GM18517 (cell line): ENCODE data around the gene DMP1.

Experiments
- ATAC-seq: cut with Tn5 transposase; IDR thresholded peaks from one replicate; pipeline ENCODE4 v1.9.1; 2021; ENCODE audit warnings: mild to moderate bottlenecking, moderate library complexity; ENCODE audit not compliant: unreplicated experiment

The DMP1 gene, protein sequence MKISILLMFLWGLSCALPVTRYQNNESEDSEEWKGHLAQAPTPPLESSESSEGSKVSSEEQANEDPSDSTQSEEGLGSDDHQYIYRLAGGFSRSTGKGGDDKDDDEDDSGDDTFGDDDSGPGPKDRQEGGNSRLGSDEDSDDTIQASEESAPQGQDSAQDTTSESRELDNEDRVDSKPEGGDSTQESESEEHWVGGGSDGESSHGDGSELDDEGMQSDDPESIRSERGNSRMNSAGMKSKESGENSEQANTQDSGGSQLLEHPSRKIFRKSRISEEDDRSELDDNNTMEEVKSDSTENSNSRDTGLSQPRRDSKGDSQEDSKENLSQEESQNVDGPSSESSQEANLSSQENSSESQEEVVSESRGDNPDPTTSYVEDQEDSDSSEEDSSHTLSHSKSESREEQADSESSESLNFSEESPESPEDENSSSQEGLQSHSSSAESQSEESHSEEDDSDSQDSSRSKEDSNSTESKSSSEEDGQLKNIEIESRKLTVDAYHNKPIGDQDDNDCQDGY

DNA sequence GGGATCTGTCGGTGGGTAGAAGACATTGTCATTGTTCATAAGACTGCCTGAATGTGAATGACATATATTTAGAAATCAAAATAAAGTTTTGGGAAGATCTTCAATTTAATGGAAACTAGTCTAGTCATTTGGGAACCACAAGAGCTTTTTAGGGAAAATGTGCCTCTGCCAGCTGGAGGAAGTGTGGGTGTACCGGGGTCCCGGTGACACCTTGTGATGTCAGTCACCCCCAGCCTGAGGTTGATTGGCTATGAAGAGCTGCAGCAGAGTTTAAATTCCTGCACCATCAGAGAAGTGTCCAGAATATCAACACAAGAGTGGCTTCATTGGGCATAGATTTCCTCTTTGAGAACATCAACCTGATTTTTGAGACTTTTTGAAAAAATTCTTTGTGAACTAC, at the start of gene DMP1:
Gene DMP1 (plus strand): TSS at position 301 of the 400 bp plus-strand sequence. CDS start 6,213 bp downstream, outside the sequence.
- no peak for ATAC-seq

DNA sequence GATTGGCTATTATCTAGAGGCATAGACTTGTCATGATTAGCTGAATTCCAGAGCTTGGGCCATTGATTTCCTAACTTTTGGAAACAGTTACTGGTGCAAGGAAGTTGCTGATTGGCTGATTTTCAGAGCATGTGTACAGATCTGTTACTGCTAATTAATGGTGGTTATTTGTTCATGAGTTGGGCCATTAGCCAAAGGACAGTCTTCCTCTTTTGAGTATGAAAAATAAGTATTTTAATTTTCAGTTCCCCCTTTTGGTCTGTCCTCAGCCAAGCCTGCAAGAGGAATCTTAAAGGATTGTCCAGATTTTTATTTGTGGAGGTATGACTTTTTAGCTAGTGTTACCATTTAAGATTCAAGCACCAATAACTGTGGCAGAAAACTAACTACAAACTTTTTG, 48.7 kb upstream of the DMP1 start:
- no peak for ATAC-seq

DNA sequence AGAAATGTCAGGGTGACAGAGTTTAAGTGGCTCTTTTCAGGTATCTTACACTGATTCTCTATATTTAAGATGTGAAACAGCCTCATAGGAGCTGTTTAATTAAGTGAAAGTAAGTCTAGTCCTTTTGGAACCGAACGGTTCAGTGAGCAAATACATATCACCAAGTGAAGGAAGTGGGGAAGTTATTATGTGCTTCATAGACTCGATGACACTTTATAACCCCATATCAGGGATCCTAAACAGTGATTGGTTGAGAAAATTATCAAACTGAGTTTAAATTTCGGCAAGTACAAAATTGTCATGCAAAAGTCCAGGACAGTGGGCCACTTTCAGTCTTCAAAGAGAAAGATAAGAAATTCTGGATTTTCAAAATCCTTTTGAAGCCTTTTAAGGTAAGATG, 41.9 kb upstream of the DMP1 start, which contains the start of gene DSPP:
Gene DSPP (plus strand): TSS at position 301 of the 400 bp plus-strand sequence. CDS start 2,380 bp downstream, outside the sequence.
- no peak for ATAC-seq

DNA sequence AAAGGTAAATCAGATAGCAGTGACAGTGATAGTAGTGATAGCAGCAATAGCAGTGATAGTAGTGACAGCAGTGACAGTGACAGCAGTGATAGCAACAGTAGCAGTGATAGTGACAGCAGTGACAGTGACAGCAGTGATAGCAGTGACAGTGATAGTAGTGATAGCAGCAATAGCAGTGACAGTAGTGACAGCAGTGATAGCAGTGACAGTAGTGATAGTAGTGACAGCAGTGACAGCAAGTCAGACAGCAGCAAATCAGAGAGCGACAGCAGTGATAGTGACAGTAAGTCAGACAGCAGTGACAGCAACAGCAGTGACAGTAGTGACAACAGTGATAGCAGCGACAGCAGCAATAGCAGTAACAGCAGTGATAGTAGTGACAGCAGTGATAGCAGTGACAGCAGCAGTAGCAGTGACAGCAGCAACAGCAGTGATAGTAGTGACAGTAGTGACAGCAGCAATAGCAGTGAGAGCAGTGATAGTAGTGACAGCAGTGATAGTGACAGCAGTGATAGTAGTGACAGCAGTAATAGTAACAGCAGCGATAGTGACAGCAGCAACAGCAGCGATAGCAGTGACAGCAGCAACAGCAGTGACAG, 35.7 kb upstream of the DMP1 start:
- ATAC-seq, result no peak

DNA sequence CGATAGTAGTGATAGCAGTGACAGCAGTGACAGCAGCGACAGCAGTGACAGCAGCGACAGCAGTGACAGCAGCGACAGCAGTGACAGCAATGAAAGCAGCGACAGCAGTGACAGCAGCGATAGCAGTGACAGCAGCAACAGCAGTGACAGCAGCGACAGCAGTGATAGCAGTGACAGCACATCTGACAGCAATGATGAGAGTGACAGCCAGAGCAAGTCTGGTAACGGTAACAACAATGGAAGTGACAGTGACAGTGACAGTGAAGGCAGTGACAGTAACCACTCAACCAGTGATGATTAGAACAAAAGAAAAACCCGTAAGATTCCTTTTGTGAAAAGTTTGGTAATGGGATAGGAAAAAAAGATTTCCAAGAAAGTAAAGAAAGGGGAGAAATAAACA, 33.8 kb upstream of the DMP1 start:
- no peak for ATAC-seq

DNA sequence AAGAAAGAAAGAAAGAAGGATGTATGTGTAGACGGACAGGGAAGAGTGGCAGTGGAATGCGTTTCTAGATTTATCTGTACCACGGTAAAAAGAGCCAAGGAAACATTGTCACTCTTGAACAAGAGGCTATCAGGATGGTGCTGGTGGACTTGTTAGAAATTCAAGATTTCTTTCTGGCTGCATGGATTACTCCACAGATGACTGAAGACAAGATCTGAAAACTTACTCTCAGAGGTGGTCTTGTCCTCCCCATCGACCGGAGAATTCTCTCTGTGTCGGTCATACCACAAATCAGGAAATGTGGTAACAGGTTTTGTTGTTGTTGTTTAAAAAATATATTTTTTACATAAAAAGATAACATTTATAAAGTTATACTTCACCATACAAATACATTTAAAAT, 30.0 kb upstream of the DMP1 start:
- ATAC-seq, result no peak

DNA sequence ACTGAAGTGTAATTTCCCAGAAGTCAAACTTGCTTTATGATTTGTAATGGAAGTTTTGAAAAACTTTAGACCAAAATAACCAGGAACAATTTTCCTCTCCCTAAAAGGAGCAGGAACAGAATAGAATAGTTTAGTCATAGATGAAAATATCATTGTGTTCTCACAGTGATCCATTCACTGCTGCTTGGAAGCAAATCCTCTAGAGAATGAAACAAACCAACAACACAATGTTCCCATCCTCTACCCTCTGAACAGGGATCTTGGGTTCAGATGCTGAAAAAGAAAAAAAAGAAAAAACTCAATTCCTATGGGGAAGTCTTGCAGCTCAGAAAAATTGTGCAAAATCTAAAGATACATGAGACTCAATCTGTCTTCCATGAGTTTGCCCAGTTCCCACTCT, 29.6 kb upstream of the DMP1 start:
- ATAC-seq, result no peak

DNA sequence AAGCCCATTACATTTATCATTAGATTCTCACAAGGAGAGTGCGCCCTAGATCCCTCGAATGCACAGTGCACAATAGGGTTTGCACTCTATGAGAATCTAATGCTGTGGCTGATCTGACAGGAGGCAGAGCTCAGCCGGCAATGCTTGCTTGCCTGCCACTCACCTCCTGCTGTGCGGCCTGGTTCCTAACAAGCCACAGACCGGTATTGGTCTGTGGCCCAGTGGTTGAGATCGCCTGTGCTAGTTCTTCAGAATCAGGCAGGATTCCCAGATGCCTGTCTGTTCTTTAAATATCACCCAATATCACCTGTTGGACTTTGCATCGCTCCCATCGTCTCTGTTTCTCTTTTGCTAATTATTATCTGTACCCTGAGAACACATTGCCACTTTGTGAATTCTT, 27.8 kb upstream of the DMP1 start:
- ATAC-seq, result no peak

DNA sequence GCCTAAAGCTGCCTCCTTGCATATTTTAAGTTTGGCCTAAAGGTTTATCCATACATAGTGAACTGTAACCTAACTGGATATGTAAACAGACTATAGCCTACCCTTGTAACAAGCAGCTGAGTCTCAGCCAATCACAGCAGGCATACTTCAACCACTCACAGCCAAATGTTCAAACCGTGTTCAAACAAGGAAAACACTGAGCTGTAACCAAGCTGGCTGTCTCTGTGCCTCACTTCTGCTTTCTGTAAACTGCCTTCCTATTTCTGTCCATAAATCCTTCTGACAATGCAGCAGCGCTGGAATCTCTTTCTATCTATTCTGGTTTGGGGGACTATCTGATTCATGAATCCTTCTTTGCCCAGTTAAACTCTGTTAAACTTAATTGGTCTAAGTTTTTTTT, 25.4 kb upstream of the DMP1 start:
- ATAC-seq, result peak; percentile 73

DNA sequence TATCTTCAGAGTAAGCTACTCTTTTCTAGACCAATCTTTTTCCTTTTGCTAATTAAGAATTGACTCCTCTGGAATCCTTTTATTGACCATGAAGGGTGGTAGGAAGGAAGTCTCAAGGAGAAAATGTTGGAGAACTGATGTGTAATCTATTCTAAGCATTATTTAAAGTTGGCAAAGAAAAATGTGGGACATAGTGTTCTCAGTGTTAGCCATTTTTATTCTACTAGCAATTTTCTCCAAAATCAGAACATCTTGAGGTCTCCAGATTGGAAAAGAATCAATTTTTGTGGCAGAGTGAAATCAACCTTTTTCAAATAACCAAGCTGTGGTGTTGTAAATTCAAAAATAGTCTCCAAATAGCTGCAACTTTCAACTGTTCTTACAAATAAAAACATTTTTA, 18.4 kb upstream of the DMP1 start:
- ATAC-seq, result no peak

DNA sequence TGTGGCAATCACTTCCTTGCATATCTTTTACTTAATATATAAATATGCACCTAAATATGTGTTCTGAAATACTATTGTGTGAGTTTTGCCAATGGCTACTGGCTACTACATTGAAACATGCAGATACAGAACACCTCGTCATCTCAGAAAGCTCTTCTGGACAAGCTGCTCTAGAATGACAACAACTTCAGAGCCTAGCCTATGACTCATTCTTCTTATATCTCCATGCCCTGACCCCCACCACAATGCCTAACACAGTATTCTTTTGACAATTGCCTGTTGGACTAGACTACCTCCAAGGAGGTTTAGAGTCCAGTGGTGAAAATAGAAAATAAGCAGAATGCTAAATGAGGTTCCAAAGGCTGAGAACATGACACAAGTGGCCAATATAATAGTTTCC, 17.6 kb upstream of the DMP1 start:
- ATAC-seq, result no peak

DNA sequence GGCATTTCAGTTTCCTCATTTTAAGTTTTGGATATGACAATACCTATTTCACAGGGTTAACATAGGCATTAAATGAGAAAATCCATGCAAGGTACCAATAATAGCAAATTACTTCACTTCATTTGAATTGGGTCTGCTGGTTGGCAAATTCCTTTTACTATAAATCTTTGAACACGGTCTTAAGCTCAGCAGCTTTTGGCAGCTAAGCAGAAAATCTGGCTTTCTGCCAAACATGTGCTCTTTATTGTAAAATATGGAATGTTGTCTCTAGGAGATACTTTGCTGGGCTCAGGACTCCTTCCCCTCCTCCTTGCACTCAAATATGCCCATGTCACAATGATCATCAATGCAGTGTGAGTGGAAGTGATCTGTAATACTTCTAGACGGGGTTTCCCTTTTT, 16.8 kb upstream of the DMP1 start:
- ATAC-seq, result no peak

DNA sequence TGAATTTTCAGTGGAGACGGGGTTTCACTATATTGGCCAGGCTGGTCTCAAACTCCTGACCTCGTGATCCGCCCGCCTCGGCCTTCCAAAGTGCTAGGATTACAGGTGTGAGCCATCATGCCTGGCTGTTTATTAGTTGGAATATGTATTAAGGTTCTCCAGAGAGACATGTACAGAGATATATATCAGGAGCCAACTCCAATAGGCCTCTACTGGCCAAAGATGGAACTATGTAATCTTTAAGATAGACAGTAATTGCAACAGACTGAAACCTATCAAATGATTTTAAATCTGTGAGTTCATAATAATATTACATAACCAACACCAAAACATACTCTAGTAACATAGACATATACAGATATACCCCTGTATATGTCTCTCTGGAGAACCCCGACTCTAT, 5.8 kb upstream of the DMP1 start:
- no peak for ATAC-seq

DNA sequence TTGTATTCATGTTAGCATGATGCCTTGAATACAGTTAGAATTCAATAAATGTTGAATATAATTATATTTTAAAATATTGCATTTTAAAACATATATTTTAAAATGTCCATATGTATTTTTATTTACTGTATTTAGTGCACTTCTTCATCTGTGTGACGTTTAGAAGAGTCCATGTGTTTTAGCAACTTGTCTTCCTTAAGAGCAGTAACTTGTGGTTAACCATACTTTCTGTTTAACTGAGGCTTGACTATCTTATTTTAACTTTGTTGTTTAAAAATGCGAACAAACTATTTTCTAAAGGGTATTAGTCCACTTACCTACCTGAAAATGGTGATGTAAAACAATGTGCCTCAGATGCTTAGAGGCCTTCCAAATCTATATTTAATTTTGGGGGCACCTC, 858 bp downstream of the DMP1 start:
- ATAC-seq, result no peak

DNA sequence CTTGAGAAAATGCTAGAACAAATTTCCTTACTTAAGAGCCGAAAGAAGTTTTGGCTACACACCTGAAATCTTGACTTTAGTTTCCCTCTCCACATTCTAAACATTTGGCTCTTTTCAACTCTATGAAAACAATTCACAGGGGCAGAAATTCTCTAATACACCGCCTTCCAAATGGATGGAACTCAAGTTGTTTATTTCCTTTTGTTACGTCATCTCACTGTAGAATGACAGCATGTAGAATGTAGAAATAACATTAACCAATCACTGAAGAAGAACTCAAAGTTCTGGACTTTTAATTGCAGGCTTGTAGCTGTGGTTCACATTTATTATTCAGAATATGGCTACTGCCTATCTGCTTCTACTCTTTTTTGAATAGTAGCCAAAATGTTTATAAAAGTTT, 1.9 kb downstream of the DMP1 start:
- no peak for ATAC-seq

DNA sequence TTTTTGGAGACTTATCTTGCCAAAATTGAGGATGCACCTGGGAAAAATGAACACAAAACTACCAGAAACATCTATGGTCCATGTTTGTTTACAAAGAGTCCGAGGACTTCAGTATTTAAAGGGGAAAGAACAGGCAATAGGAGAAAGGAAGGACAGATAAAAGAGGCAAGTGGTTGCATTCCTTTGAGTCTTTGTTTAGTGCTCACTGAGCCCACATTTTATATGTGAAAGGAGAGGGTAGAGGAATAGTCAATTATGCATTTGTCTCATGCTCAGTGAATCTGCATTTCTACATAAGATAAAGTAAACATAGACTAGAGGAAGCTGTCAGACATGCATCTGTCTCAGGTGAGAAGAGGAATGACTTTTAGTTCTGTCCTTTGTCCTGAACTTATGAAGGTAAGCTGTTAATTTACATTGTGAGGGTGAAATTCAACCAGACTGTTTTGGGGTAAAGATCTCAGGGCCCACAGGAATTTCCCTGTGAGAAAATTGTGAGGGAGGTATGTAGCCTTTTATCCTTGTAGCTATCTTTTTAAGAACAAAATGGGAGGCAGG, 4.5 kb downstream of the DMP1 start:
- ATAC-seq, result no peak

DNA sequence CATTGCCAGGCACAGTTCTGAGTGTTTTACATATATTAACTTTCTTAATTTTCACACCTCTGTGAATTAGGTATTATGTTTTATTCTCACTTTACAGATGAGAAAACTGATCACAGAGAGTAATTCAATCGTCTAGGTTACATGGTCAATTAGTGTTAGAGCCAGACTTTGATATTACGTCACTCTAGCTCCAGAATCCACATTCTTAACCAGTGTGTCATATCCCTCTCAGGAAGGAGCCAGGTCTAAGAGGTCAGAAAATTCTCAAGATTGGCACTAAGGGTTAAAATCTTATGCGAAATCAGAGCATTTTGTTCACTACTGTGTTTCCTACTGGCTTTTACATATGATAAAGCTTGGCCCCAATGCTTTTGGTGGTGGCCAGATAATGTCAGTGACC, 7.4 kb downstream of the DMP1 start:
- no peak for ATAC-seq

DNA sequence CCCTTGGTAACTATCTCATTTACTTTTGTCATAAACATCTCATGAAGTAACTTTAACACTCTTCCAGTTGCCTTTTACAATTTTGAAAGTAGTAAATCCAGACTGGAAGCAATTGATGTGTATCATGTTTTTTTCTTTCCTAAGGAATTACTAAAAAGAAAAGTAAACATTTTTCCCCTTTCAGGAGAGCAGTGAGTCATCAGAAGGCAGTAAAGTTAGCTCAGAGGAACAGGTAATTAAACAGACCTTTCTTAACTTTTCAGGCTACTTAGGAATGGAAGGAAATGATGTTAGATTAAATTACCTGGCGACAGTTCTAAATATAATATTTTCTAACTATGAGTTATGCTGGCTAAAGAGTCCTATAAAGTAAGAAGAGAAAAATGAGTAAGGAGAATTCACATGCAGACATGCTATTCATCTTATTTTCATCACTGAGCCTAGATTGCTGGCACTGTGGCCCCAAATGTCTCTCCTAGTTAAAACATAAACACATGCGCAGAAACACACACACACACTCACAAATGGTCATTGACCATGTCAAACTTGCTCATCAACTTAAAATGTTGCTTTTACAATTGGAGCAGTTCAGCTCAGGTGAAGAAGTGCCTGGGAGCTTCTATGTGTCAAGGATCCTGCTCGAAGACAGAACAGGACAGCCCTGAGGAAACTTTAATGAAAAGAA, 9.3 kb downstream of the DMP1 start:
- ATAC-seq, result no peak

DNA sequence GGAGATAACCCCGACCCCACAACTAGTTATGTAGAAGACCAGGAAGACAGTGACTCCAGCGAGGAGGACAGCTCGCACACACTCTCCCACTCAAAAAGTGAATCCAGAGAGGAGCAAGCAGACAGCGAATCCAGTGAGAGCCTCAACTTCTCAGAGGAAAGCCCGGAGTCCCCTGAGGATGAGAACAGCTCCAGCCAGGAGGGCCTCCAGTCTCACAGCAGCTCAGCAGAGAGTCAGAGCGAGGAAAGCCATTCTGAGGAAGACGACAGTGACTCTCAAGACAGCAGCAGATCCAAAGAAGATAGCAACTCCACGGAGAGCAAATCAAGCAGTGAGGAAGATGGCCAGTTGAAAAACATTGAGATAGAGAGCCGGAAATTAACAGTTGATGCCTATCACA, 12.8 kb downstream of the DMP1 start:
- ATAC-seq, result no peak

DNA sequence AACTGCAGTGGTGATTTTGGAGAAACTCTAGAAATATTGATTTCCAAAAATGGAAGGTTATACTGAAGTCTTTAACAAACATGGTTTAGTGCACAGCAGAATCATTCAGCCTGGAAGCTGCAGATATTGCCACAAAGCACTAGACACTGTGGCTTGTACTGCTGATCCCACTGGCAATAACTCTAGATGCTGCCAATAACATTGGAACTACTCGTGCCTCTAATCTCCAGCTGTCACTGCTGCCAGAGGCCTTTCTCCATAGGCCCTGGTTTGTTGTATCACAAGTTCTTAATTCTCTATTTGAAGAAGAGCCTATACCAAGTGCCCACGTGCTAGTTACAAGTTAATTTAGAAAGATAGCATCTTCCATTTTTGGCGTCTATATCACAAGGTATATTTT, 19.3 kb downstream of the DMP1 start:
- no peak for ATAC-seq

DNA sequence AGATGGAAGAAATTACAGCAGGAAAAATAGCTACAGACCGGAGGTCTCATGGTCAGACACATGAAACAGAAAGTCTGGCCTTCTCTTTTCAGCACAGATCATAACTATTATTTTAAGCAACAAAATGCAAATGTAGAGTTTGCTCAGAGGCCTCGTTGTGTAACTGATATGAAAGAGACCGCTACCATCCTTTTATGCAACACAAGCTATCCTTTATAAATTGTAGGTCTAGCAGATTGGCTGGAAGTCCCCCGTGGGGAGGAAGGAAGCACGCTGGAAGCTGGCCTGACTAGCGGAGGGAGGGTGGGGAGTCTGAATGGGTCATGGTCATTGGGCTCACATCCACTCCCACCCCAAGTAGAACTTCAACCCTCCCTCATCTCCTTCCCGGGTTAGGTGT, 27.7 kb downstream of the DMP1 start:
- ATAC-seq, result peak; percentile 93
